Vagina (tissue), 2 donors: ENCODE results near the gene SH3BP5. TPM values are rescaled to one million over a fixed set of nuclear protein-coding genes. Genes with fewer than 3 reads are reported as not detected.

ENCODE experiments used
- DNase-seq, 2 donors: peaks; one replicate each; pipeline ENCODE4 v3.0.0-alpha.2; 2017; ENCODE audit errors: extremely low spot score in 2 of 2
- H3K27ac ChIP-seq: fragments of 200-600 bp; sonication (generic); one replicate; pipeline ENCODE4 v1.5.1; 2019
- H3K27me3 ChIP-seq: fragments of 200-600 bp; sonication (generic); one replicate; pipeline ENCODE4 v1.5.1; 2019
- H3K36me3 ChIP-seq, 2 donors: fragments of 200-600 bp; sonication (generic); one replicate each; pipeline ENCODE4 v1.5.1; 2017 to 2019
- H3K4me1 ChIP-seq: fragments of 200-600 bp; sonication (generic); one replicate; pipeline ENCODE4 v1.5.1; 2019
- H3K4me3 ChIP-seq, 2 donors: fragments of 200-600 bp; sonication (generic); 1 replicate in 1 of 2; 2 replicates in 1 of 2; pipeline ENCODE4 v1.5.1; 2016 to 2019
- H3K9me3 ChIP-seq: fragments of 200-600 bp; sonication (generic); one replicate; pipeline ENCODE4 v1.5.1; 2019
- POLR2A ChIP-seq, 2 donors: fragments of 450-650 bp; IDR thresholded peaks; one replicate each; pipeline ENCODE4 v1.6.1; 2017; ENCODE audit warnings: antibody characterized with exemption in 2 of 2, mild to moderate bottlenecking in 2 of 2, moderate library complexity in 2 of 2
- POLR2AphosphoS5 ChIP-seq, 2 donors: sonication (generic); formaldehyde crosslinking; IDR thresholded peaks; one replicate each; pipeline ENCODE4 v1.9.0; 2017; ENCODE audit warnings: antibody characterized with exemption in 2 of 2, mild to moderate bottlenecking in 2 of 2, low read depth in 1 of 2; ENCODE audit not compliant: insufficient read depth in 1 of 2
- intact Hi-C: fragments of 100-400 bp; cut with DNase I; formaldehyde crosslinking; loops from one replicate; pipeline ENCODE4 v1.15.1; 2023
- total RNA-seq: library from RNA; depleted of rRNA; stranded (reverse); fragments of >200 nt; gene quantifications from one replicate; pipeline ENCODE4 v1.2.3, GENCODE V29; 2016
- TF ChIP-seq, protein P1 (sequence below), 3 experiments: fragments of 450-650 bp in 2 of 3; fragments of 200-600 bp in 1 of 3; sonication (generic) in 1 of 3; IDR thresholded peaks; one replicate each; pipeline ENCODE4 v1.5.1; 2017 to 2019; ENCODE audit warnings: antibody characterized with exemption in 3 of 3, mild to moderate bottlenecking in 2 of 3, moderate library complexity in 2 of 3

SH3BP5 gene
- total RNA-seq, 1 donor from 2014 or later, result 78.6 TPM

DNA sequence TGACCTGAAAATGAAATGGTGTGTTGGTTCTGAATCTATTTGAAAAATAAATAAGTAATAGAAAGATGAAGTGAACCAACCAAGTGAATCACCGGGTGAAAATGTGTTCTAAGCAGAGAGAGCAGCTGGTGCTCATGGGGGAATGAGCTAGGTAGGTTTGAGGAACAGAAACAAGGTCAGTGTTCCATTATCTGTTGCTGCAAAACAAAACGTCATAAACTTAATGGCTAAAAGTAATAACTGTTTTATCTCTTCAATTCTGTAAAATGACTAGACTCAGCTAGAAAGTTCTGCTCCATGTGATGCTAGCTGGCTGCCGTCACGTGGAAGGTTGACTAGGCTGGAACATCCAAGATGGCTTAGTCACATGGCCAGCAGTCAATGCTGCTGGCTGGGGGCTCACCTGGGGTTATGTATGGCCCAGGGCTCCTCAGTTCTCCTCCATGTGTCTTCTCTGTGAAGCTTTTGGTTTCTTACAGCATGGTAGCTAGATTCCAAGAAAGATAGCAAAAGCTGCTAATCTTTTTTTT lies 13.3 kb upstream of the SH3BP5 start:
- no peaks in the 10 kb centered on the region for H3K36me3 ChIP-seq
- no peak for DNase-seq
- no peak overlapping the region for H3K27ac ChIP-seq
- intact Hi-C loops, result no loop called here
- TF ChIP-seq, protein P1, sequence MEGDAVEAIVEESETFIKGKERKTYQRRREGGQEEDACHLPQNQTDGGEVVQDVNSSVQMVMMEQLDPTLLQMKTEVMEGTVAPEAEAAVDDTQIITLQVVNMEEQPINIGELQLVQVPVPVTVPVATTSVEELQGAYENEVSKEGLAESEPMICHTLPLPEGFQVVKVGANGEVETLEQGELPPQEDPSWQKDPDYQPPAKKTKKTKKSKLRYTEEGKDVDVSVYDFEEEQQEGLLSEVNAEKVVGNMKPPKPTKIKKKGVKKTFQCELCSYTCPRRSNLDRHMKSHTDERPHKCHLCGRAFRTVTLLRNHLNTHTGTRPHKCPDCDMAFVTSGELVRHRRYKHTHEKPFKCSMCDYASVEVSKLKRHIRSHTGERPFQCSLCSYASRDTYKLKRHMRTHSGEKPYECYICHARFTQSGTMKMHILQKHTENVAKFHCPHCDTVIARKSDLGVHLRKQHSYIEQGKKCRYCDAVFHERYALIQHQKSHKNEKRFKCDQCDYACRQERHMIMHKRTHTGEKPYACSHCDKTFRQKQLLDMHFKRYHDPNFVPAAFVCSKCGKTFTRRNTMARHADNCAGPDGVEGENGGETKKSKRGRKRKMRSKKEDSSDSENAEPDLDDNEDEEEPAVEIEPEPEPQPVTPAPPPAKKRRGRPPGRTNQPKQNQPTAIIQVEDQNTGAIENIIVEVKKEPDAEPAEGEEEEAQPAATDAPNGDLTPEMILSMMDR (IDR thresholded peaks at IDR 0.05), result no peak
- no peak for TF ChIP-seq POLR2A (IDR thresholded peaks at IDR 0.05)
- TF ChIP-seq POLR2AphosphoS5 (IDR thresholded peaks at IDR 0.05; ENCODE audit: insufficient read depth in 1 of 2, low read depth in 1 of 2), result no peak
- H3K4me1 ChIP-seq, result no peaks in the 10 kb centered on the region
- no peak overlapping the region for H3K4me3 ChIP-seq
- no peaks in the 10 kb centered on the region for H3K27me3 ChIP-seq
- H3K9me3 ChIP-seq, result no peaks in the 10 kb centered on the region

DNA sequence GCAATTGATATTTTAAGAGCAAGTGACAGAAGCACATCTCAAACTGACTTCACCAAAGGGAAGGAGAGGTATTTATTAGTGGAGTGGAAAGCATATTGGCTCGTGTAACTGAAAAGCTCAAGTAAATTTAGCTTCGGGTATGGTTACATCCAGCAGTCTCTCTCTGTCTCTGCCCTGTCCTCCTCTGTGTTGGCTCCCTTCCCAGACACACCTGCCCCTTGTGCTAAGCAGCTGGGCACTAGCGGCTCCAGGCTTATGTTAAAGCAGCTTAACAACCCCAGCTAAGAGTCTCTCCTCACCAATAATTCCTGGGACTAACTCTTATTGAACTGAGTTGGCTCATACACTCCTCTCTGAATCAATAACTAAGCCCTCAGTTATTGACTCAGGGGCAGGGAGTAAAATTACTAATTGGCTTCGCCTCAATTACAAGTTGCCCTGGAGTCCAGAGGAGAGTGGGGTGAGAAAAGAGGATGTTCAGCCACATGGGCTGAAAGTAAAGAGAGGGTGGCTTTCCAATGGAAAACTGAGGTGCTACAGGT lies 12.8 kb upstream of the SH3BP5 start:
- no peaks in the 10 kb centered on the region for H3K27me3 ChIP-seq
- H3K36me3 ChIP-seq, result no peaks in the 10 kb centered on the region
- no peak overlapping the region for H3K4me3 ChIP-seq
- intact Hi-C loops, result no loop called here
- no peaks in the 10 kb centered on the region for H3K4me1 ChIP-seq
- TF ChIP-seq POLR2A (IDR thresholded peaks at IDR 0.05) (no peak), POLR2AphosphoS5 (IDR thresholded peaks at IDR 0.05; ENCODE audit: insufficient read depth in 1 of 2, low read depth in 1 of 2) (no peak)
- TF ChIP-seq, protein P1 (IDR thresholded peaks at IDR 0.05), result no peak
- no peaks in the 10 kb centered on the region for H3K9me3 ChIP-seq
- no peak overlapping the region for H3K27ac ChIP-seq
- DNase-seq, result no peak

DNA sequence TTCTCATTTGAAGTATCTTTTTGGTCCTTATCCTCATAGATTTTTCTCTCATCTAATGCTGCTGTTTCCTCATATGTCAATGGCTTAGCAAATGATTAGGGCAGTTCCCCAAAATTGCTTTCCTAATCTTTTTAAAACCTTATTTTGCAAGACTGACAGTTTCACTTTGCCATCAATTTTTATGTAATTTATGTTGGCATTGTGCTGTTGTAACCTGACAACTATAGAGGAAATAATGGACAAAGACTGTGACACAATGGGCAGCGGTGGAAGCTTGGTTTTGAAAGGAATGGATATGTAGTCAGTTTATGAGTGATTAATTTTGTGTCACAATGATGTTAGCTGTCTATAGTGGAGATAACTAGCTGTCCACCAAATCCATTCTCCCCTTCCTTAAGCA lies 10.6 kb upstream of the SH3BP5 start:
- intact Hi-C loops, result no loop called here
- H3K27ac ChIP-seq, result no peak overlapping the region

DNA sequence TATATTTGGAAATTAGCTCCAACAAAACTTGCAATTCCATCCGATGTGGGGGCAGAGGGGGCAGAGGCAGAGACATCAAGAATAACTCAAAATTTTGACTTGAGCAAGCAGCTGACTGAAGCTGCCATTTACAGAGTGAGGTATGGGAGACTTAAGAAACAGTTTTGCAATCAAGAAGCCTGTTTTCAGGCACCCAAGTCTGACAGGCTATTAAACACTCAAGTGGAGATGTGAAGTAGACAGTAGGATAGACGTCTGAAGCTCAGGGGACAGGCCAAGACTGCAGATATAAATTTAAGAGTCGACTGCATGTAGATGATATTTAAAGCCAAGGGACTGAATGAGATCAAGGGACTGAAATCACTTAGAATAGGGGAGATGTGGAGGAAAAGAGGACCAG lies 9.9 kb upstream of the SH3BP5 start:
- TF ChIP-seq, protein P1 (IDR thresholded peaks at IDR 0.05), result no peak
- TF ChIP-seq POLR2A (IDR thresholded peaks at IDR 0.05) (no peak), POLR2AphosphoS5 (IDR thresholded peaks at IDR 0.05; ENCODE audit: insufficient read depth in 1 of 2, low read depth in 1 of 2) (no peak)
- H3K4me3 ChIP-seq, result no peak overlapping the region
- no peaks in the 10 kb centered on the region for H3K27me3 ChIP-seq
- intact Hi-C loops, result no loop called here
- H3K4me1 ChIP-seq, result peaks cover 7% of the 10 kb centered on the region
- no peak for DNase-seq
- H3K27ac ChIP-seq, result no peak overlapping the region
- no peaks in the 10 kb centered on the region for H3K36me3 ChIP-seq
- no peaks in the 10 kb centered on the region for H3K9me3 ChIP-seq

More for the DNA sequence above, 10.6 kb upstream of the SH3BP5 start:
- Histone ChIP-seq H3K4me1 (peaks cover 7% of the 10 kb centered on the region), H3K9me3 (no peaks in the 10 kb centered on the region), H3K4me3 (no peak overlapping the region), H3K27me3 (no peaks in the 10 kb centered on the region), H3K36me3 (no peaks in the 10 kb centered on the region)
- no peak for TF ChIP-seq POLR2A (IDR thresholded peaks at IDR 0.05)
- TF ChIP-seq, protein P1 (IDR thresholded peaks at IDR 0.05), result no peak
- no peak for DNase-seq

DNA sequence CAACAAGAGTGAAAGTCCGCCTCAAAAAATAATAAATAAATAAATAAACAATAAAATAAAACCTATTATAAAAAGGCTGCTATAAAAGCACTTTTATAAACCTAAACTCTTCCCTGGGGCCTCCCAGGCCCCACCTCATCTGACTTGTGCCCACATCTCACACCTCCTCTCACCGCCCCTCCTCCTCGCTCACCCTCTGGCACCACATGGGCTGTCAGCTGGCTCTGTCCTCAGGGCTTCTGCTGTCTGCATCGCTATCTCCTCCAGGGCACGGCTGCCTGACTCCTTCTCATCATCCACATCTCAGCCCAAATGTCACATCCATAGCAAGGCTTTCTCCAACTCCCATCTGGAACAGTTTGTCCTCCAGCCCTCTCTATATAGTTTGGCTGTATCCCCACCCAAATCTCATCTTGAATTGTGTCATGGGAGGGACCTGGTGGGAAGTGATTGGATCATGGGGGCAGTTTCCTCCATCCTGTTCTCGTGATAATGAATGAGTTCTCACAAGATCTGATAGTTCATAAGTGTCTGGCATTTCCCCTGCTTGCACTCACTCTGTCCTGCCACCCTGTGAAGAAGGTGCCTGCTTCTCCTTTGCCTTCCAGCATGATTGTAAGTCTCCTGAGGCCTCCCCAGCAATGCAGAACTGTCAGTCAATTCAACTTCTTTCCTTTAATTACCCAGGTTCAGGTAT lies 8.8 kb upstream of the SH3BP5 start:
- Histone ChIP-seq H3K9me3 (no peaks in the 10 kb centered on the region), H3K27me3 (no peaks in the 10 kb centered on the region), H3K27ac (no peak overlapping the region), H3K36me3 (no peaks in the 10 kb centered on the region), H3K4me3 (no peak overlapping the region), H3K4me1 (peaks cover 7% of the 10 kb centered on the region)
- DNase-seq, result no peak
- TF ChIP-seq POLR2A (IDR thresholded peaks at IDR 0.05) (no peak), POLR2AphosphoS5 (IDR thresholded peaks at IDR 0.05; ENCODE audit: insufficient read depth in 1 of 2, low read depth in 1 of 2) (no peak)
- TF ChIP-seq, protein P1 (IDR thresholded peaks at IDR 0.05), result no peak
- intact Hi-C loops, result no loop called here
